ENCODE measurements around the gene WASHC4. TPM values are rescaled to one million over a fixed set of nuclear protein-coding genes. Genes with fewer than 3 reads are reported as not detected.
"Not testable (repeated sequence)": the region's sequence is repeated elsewhere in the genome, so short reads cannot be mapped to it uniquely, and the experiment has no call there.

Gene WASHC4
- total RNA-seq, 1 donor from 2014 or later: 62.3 TPM

DNA sequence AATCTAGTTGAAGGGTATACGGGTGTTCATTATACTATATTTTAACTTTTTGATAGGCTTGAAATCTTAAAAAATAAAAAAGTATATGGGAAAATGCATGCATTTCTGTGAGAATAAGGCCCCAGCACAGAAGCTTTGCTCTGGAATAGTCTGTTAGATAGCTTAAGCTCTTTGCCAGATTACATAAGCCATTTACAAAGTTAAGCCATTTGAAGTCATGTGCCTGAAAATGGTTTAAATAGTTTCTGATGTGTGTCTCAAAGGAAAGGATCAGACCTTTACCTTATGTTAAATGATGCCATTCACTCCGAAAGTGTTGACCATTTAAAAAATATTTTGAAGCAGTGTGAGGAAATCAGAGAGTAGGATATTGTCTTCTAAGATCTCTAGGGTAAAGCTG is 51.3 kb downstream of the WASHC4 start:
- no peak for DNase-seq (ENCODE audit: low spot score)

DNA sequence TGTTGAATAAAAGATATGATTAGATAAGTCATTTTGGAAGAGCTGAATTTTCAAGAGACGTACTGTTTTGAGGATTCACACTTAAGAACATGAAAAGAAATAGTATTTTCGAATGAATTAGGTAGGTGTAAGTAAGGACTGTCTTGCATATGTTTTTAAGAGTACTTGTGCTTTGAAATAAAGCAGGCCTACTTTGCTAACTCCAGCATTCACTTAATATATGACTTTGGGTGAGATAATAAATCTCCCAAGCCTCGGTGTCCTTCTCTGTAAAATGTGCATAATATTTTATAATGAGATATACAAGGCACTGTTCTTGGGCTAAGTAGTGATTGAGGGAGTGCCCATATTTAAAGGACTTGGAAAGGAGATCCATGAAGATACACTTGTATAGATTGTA is 54.6 kb downstream of the WASHC4 start:
- no peak for DNase-seq (ENCODE audit: low spot score)

DNA sequence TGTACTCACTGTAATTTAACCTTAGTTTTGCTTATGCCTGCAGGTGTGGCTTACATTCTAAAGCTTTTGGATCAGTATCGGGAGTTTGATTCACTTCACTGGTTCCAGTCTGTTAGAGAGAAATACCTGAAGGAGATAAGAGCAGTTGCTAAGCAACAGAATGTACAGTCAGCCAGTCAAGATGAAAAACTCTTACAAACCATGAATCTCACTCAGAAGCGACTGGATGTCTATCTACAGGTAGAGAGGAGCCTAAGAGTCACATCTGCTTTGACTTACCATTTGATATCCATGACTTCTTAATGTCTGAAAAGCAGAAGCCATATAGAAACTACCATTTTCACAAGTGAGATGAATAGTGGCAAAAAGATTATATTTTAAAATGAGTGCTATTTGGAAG is 56.5 kb downstream of the WASHC4 start:
- no peak for DNase-seq (ENCODE audit: low spot score)

DNA sequence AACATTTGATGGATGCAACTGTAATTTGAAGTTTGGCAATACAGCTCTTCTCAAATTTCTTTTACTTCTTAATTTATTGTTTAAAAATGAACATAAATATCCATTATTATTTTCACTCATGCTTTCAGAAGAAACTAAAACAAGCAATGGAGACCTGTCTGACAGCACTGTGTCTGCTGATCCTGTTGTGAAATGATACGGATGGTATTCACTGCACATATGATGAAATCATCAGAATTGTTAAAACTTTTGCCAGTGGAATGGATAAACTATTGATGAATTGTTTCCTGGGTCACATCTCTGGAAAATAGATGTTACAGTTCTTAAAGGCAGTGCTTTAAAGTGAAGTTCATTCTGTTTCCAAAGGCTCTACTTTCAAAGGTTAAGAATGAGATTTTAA is 59.2 kb downstream of the WASHC4 start:
- no peak for DNase-seq (ENCODE audit: low spot score)

DNA sequence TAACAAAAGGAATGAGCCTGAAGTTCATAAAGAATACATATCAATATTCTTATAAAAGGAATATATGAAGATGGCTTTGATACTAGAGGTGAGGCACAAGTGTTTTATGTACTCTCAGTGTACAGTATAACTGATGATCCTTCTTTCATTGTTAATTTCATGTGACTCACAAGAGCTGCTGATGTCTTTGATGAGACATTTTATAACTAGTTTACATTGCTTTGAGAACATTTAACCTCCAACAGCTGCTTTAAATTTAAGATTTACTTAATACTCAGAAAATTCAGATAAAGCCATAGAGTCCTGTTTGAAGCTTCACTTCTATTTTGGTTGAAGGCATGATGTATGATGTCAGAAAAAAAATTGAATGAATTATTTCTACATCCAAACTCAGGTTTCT is 59.8 kb downstream of the WASHC4 start:
- DNase-seq (ENCODE audit: low spot score): no peak

DNA sequence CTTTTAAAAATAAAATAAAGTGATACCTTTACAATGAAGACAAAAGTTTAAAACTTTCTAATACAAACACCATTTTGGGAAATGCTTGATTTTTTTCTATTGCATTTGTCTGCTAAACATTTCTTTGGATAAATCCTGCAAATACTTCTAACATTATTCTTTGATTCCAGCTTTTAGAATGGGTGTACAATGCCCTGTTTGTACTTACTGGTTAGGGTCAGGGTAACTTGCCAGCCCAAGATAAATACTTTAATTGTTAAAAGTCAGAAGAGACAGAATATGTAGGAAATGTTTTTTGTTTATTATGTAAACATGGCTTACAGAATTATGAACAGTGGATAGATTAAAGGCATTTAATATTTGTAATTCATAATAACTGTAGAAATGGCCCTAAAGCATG is 60.5 kb downstream of the WASHC4 start:
- no peak for DNase-seq (ENCODE audit: low spot score)

DNA sequence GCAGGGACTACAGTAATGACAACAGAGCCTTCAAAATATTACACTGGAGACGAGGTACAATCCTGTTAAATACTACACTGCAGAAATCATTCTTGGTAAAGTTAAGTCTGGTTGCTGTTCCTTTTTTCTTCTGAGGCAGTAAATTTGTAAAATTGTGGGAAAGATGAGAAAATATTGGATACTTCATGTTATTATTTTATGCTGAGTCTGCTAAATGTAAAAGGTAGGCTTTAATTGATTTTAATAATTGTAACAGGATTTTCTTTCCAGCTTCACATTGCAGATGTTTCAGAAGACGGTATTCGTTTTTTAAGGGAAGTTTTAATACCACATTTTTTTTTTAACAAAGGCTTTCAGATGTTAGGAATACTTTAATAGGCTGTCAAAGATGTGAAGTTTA is 62.6 kb downstream of the WASHC4 start:
- DNase-seq (ENCODE audit: low spot score): no peak

DNA sequence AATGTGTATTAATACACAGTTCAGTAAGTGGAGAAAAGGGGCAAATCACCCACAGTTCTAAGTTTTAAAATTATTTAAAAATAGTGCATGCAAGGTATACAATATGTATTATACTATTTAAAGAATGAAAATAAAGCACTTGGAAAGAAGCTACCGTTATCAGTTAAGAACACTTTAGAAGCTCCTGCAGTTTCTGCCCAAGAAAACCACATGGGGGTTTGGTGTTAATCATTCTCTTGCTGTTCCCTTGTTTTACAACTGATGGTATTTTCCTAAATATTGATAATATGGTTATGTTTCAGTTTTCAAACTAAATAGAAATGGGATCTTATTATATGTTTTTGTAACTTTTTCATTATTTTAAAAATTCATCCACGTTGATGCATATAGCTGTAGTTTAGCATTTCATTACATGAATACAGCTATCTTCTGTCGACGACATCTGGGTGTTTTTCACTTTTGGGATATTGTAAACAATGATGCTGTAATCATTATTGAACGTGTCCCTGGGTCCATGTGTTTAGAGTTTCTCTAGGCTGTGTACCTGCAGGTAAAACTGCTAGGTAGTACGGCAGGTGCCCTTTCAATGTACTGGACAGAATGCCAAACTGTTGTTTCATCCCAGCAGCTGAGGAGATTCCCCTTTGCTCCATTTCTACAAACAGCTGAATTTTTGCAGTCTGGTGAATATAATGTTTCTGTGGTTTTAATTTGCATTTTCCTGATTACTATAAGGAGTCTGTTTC is 64.3 kb downstream of the WASHC4 start:
- DNase-seq (ENCODE audit: low spot score): no peak

DNA sequence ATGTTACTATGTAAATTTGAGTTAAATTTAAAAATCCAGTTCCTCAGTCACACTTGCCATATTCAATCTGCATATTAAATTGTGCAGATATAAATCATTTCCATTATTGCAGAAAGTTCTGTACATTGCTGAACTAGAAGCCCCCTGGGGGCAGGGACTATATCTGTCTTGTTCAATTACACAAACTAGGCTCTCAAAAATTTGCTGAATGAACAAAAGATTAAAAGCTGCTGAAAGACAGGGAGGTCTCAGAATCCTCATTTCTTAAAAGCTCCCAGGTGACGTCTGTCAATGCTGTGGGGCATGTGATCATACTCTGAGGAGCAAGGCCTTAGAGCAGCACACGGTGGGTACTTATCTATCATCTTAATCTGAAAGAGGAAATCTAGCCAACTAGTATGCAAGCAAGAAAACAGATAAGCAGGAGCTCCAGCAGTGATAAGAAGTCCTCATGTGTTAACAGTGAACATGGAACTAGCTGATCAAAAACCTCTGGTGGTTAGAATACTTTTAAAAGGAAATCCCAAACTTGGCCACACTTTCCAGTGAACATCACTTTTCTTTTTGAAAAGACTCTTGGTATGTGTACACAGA is 68.0 kb downstream of the WASHC4 start:
- no peak for DNase-seq (ENCODE audit: low spot score)

DNA sequence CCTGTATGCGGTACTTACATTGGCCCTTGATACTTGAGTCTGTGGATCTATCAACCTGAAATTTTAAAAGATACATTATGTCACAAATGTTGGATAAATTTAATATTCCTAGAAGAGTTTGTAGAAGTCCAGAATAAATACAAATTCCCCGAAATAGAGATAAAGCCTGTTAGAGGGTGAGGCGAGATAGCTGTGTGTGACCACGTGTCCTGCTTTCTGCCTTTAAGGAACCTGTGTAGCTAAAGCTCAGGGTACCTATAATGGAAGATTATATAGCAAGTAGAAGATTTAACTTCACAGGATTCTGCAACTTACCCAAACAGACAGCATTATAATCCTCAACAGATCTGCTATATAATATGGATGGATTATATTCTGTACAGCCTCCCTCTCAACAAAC is 69.7 kb downstream of the WASHC4 start:
- DNase-seq (ENCODE audit: low spot score): no peak

DNA sequence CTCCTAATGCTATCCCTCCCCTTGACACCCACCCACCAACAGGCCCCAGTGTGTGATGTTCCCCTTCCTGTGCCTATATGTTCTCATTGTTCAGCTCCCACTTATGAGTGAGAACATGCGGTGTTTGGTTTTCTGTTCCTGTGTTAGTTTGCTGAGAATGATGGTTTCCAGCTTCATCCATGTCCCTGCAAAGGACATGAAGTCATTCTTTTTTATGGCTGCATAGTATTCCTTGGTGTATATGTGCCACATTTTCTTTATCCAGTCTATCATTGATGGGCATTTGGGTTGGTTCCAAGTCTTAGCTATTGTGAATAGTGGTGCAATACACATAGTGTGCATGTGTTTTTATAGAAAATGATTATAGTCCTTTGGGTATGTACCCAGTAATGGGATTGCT is 71.6 kb downstream of the WASHC4 start:
- DNase-seq (ENCODE audit: low spot score): not testable (repeated sequence)

DNA sequence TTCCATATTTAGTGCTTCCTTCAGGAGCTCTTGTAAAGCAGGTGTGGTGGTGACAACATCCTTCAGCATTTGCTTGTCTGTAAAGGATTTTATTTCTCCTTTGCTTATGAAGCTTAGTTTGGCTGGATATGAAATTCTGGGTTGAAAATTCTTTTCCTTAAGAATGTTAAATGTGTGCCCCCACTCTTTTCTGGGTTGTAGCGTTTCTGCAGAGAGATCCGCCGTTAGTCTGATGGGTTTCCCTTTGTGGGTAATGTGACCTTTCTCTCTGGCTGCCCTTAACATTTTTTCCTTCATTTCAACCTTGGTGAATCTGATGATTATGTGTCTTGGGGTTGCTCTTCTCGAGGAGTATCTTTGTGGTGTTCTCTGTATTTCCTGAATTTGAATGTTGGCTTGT is 75.9 kb downstream of the WASHC4 start:
- not testable (repeated sequence) for DNase-seq (ENCODE audit: low spot score)

DNA sequence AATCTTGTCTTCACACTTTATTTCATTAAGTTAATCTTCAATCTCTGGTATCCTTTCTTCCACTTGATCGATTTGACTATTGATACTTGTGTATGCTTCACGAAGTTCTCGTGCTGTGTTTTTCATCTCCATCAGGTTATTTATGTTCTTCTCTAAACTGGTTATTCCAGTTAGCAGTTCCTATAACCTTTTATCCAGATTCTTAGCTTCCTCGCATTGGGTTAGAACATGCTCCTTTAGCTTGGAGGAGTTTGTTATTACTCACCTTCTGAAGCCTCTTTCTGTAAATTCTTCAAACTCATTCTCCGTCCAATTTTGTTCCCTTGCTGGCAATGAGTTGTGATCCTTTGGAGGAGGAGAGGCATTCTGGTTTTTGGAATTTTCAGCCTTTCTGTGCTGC is 76.4 kb downstream of the WASHC4 start:
- not testable (repeated sequence) for DNase-seq (ENCODE audit: low spot score)

DNA sequence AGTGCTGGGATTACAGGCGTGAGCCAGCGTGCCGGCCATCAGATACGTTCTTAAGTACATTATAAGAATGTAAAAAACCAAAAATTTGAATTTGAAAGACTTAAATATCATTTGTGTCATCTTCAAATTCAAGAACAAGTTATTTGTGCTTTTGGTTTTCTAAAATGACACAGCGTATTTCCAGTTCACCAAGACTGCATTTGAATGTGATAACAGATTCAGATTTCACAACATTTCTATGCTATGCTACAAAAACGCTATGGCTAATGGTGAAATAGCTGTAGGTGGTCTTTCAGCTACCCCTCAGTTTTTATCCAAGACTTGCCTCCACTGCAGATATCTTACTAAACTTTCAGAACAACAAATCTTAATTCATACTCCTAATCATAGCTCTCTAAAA is 81.8 kb downstream of the WASHC4 start:
- DNase-seq (ENCODE audit: low spot score): no peak

DNA sequence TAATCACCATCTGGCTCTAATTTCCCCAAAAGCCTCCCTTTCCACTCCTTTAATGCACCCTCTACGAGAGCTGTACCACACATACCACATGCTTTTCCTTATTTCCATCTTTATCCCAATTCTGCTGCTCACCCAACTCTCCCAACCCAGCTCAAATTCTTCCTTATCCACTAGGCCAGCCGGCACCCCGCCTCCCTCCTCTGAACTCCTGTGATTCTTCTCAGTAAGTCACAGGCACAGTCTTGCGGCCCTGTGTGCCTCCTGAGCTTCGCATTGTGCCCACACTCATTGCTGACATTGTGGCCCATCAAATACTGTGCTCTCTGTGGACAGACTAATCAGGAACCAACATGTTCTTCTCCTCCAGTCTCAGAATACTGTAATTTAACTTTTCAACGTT is 83.0 kb downstream of the WASHC4 start:
- DNase-seq (ENCODE audit: low spot score): no peak

DNA sequence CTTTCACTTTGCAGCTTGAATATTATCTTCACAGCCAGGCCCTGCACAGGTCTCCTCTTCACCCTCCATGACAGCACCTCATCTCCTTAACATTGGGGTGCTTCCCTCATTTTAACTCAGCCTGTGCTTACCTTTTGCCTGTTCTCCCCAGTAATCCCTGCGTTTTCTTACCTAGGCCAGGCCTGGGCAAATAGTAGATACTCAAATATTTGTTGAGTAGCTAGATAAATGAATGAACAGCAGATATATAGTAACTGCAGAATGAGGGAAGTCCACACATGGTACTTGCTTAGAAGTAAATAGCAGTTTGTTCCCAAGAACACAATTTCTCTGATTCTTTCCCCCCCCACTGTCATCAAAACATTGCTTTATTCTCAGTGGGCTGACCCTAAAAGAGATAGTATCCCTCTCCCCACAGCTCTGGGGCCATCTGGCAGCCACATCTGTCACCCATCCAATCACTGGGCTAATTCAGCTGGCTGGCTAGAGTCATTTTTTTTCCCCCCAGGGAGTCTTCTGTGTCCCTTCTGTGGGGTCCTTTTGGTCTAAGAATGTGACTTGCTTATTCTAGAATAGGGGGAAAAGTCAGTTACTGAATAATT is 85.2 kb downstream of the WASHC4 start:
- no peak for DNase-seq (ENCODE audit: low spot score)

DNA sequence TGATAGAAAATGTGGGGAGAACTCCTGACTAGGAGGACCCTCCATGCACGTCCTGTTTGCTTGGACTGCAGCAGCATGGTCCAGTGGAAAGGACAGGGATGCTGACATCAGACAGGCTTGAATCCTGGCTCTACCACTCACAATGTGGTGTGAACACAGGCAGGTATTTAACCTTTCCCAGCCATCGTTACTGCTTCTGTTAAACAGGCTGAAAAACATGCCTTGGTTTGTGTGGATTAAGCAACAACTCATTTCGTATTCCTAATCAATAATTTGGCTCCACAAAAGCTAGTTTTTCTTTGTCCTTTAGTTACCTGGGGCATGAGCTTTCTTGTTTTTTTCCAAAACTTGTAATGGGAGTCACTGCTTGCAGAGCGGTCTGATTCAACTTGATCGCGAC is 87.4 kb downstream of the WASHC4 start:
- no peak for DNase-seq (ENCODE audit: low spot score)

DNA sequence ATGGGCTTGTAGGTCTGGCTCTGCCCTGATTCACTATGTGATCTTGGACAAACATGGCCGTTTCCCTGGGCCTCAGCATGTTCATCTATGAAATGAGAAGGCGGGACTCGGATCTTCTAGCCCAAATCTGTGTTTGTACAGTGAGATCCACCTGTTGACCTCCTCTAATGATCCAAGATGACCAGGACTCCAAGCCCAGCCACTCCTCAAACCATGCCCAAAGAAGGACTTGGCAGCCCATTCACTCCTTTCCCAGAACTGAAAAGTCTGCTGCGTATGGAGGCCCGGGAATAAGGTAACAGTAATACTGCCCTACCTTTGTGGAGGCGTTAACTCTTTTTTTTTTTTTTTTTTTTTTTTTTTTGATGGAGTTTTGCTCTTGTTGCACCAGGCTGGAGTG is 88.6 kb downstream of the WASHC4 start:
- no peak for DNase-seq (ENCODE audit: low spot score)

DNA sequence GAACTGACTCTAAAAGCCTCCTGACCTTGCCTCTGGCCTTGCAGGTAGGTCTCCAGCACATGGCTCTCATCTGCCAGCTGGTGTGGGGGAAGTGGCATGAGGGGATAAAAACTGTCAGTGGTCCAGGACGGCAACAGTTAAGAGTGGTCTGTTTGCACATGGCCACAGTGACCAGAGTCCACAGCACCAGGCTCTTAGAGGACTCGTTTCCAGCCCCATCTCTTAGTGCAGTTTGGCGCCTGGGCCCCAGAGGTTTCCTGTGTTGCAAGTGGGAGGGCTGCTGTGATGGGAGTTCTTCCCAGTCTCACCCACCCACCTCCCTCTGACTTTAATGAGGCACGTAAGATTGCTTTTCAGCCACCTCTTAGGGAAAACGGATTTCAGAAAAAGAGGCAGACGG is 91.4 kb downstream of the WASHC4 start:
- no peak for DNase-seq (ENCODE audit: low spot score)

DNA sequence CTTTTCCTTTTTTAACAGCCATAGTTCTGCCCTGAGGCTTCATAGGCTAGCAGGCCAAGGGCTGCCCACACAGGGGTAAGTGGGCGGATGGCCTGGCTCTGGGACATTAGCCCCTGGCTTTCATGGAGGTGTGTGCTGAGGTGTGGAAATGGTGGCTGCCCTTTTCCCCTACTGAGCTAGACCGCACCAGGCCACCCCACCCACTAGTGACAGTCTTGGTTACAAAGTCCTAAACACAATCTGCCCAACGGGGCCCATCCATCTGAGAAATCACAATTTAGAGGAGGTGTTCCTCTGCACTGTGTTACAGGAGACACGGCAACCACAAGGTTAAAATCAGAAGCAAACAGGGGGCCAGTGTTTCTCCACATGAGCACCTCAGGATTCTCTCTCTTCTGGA is 92.9 kb downstream of the WASHC4 start:
- DNase-seq (ENCODE audit: low spot score): no peak

DNA sequence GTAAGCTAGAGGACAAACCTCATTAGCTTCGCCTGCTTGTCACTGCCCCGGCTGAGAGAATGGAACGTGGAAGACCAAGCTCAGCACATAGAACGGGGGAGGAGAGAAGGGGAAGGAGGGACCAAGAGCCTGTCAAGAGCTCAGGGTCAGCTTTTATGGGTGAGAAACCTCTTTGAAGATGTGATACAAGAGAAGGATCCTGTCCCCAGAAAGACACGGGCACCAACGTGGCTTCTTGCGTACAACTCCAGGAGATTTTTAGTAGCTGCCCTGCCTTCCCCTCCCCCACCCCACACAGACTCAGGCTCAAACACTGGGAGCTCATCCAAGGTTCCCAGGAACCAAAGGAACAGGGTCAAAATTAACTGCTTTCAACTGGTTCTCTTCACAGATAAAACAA is 93.8 kb downstream of the WASHC4 start:
- no peak for DNase-seq (ENCODE audit: low spot score)

DNA sequence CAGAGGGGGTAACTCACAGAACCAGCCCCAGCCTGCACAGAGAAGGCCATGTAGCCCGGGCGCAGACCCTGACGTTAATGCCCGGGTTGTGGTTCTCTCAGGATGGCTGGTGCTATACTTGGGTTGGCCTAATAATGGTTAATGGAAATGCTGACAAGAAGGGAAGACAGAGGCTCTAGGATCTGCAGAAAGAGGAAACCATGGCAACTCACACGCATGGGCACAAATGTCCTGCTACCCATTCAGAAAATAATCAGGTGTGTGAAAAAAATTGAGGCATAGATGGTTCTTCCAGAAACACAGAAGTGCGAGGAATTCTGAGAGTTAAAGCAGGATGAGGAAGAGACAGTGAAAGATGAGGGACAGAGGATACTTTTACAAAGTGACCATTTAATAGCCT is 94.7 kb downstream of the WASHC4 start:
- no peak for DNase-seq (ENCODE audit: low spot score)

DNA sequence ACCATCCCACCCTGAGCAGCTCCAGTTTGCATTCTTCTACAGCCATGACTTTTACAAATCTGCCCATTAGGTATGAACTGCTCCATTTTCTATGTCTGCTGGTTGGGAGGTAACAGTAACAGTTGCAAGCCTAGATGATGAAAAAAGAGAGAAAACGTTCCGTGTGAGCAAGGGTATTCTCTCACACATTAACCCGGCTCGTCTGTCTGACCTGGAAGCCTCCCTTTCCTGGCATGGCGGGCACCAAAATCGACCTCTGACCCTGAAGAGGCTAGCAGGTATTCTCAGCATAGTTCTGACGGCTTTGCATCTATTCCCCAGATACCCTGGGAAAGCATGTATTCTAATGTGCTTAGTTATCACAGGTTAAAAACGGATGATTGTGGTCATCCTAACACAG is 96.6 kb downstream of the WASHC4 start:
- no peak for DNase-seq (ENCODE audit: low spot score)

All from mesenteric fat pad (tissue), 1 donor.